GM10248 (cell line): Measurements from ENCODE around the gene GNB1.
A peak's percentile ranks its signal among the peaks of the same experiment; 100 is the strongest.

Experiments used
- CTCF ChIA-PET: fragments of 300-600 bp; sonication (Branson Sonifier 250); formaldehyde crosslinking; extraction: SDS; loops from one replicate; lab custom pipeline; 2021; ENCODE audit warnings: antibody characterized with exemption; lab: Yijun Ruan, JAX
- POLR2A ChIA-PET: fragments of 350-650 bp; sonication (Branson Sonifier 250); formaldehyde crosslinking; extraction: SDS; loops from one replicate; lab custom pipeline; 2020; ENCODE audit warnings: antibody characterized with exemption; lab: Yijun Ruan, JAX
- DNase-seq: peaks from one replicate; pipeline ENCODE4 v3.0.0; 2012; ENCODE audit errors: extremely low spot score
- TF ChIP-seq, protein P1 (sequence below): IDR thresholded peaks from 2 replicates; pipeline ENCODE4 v1.5.1; 2012; ENCODE audit warnings: mild to moderate bottlenecking, low read depth; ENCODE audit errors: extremely low read depth, missing control alignments, control extremely low read depth

GNB1 gene

DNA sequence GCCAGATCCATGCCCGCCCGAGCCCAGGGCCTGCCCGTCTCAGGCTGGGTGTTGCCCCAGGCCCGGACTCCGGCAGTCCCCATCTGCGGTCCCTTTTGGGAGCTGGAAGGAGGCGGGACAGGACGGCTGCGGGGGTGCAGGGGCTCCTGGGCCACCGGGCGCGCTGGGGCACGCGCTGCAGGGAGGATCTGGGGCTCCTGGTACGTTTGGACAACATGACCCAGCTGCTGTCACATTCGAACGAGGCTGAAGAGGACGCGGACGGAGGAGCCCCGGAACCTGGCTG lies 17.6 kb upstream of the GNB1 start:
- ChIA-PET POLR2A (interaction anchor here (0.5 to 0.7 kb wide), 5 partner anchors 9 to 578 kb away, joined by 3 to 7 read pairs (median 5); partner anchors contain the start of gene TAS1R3), CTCF (interaction anchor here (0.6 to 5.0 kb wide), 15 partner anchors 9 to 1867 kb away, joined by 3 to 72 read pairs (median 4); no protein-coding TSS in a partner anchor)
- TF ChIP-seq, protein P1, sequence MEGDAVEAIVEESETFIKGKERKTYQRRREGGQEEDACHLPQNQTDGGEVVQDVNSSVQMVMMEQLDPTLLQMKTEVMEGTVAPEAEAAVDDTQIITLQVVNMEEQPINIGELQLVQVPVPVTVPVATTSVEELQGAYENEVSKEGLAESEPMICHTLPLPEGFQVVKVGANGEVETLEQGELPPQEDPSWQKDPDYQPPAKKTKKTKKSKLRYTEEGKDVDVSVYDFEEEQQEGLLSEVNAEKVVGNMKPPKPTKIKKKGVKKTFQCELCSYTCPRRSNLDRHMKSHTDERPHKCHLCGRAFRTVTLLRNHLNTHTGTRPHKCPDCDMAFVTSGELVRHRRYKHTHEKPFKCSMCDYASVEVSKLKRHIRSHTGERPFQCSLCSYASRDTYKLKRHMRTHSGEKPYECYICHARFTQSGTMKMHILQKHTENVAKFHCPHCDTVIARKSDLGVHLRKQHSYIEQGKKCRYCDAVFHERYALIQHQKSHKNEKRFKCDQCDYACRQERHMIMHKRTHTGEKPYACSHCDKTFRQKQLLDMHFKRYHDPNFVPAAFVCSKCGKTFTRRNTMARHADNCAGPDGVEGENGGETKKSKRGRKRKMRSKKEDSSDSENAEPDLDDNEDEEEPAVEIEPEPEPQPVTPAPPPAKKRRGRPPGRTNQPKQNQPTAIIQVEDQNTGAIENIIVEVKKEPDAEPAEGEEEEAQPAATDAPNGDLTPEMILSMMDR = no peak
- no peak for DNase-seq

DNA sequence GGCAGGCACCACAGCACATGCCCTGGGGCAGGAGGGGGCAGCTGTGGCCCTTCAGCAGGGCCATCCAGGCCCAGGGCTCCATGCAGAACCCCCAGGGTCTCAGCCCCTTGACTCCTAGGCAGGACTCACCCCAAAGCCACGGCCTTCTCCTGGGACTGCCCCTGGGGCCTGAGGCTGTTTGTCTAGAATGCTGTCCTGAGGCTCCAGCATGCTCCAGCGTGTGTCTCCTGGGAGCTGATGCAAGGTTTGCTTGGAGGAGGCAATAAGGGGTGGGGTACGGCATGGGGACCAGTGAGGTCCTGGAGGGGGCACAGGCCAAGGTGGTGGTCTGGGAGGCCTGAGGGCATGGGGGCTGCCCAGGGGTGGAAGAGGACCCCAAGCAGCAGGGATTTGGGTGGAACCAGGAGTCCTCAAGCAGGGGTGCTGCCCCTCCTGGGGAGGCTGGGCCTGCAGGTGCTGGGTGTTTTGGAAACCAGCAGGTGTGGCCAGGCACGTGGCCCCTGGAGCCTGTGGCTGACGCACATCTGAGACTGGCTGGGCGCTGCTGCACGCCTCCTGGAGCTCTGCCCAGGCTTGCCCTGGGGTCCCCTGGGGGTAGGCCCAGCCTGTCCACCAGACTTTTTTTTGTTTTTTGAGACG lies 16.3 kb upstream of the GNB1 start:
- ChIA-PET POLR2A (no interaction called here), CTCF (interaction anchor here (0.6 to 5.0 kb wide), 7 partner anchors 10 to 161 kb away, joined by 3 to 72 read pairs (median 3); no protein-coding TSS in a partner anchor)
- TF ChIP-seq, protein P1 = no peak
- DNase-seq = peak; percentile 59

DNA sequence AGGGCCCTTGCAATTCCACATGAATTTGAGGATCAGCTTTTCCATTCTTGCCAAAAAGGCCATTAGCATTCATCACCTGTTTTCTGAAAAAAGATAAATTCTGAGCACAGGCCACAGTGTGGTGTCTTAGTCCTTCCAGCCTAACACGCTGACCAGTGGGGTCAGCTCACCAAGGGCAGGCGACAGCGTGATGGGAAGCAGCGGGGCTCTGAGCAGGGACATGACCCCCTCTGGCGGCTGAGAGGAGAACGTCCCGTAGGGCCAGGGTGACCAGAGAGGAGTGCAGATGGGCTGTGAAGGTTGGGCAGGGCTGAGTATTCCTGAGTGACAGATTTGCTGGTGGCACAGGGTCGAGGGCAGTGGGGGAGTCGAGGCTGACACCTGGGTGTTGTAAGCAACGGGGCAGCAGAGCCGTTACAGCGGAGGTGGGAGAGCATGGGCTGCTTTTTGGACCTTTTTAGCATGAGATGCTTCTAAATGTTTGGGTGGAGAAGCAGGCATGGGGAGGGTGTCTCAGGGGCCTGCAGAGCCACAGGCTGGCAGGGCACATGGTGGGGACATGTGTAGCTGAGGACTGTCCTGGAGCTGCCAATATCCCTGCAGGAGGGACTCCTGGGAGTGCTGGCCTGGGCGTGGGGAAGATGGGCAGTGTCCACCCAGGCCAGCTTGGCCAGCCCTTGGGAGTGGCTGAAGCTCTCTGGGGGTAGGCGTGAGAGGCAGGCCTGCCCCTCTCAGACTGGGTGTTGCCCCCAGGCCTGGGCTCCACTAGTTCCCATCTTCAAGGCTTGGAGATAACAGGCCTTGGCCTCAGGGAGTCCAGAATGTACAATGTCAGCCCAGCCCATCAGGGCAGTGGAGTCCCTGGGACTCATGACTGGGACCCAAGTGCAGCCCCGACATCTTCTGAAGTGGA lies 15.6 kb upstream of the GNB1 start:
- TF ChIP-seq, protein P1 = peak; percentile 98
- ChIA-PET POLR2A (no interaction called here), CTCF (interaction anchor here (0.5 to 5.0 kb wide), 30 partner anchors 9 to 370 kb away, joined by 3 to 72 read pairs (median 4); no protein-coding TSS in a partner anchor)
- DNase-seq = peak; percentile 83

DNA sequence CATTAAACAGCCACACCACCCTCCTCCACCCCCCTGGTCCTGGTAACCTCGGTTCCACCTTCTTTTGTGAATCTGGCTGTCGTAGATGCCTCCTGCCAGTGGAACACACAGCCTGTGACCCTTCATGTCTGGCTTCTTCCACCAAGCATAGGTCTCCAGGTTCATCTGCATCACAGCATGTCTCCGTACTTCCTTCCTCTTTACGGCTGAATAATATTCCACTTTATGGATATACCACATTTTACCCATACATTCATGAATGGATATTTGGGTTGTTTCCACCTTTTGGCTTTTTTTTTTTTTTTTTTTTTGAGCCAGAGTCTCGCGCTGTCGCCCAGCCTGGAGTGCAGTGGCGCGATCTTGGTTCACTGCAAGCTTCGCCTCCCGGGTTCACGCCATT lies 12.3 kb upstream of the GNB1 start:
- POLR2A ChIA-PET = no interaction called here
- DNase-seq = no peak
- TF ChIP-seq, protein P1 = no peak
- CTCF ChIA-PET = no interaction called here

DNA sequence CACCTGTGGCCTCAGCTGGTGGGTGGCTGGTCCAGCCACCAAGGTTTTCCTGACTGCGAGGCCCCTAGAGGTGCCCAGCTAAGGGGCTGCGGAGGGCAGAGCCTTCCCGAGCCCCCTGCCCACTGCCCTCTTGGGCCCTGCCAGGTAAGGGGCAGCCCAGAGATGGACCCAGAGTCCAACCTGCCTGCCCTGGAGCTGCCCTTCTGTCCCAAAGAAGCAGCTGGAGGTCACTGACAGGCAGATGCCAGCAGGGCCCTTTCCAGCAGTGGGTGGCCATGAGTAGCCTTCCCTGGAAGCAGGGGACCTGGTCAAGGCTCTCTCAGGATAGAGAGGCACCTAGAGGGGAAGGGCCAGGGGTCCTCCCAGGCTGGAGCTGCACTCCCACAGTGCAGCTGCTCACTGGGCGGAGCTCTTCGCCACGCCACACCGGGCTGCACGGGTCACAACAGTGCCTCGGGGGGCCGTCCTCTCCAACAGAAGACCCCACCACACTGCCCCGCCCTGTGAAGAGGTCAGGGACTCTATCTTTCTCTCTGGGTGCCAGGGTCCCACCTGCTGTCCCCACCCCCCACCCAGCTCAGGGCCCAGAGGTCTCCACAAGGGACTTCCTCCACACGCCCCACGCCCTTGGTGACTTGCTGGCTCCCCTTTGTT lies 10.9 kb upstream of the GNB1 start:
- DNase-seq = no peak
- ChIA-PET POLR2A (interaction anchor here (0.6 to 1.2 kb wide), 2 partner anchors 10 to 647 kb away, joined by 3 to 4 read pairs; no protein-coding TSS in a partner anchor), CTCF (interaction anchor here (0.9 kb wide), 1 partner anchor 273 kb away, joined by 3 read pairs; no protein-coding TSS in a partner anchor)
- TF ChIP-seq, protein P1 = no peak
